SK-N-SH (cell line): ENCODE measurements around the gene CHDH.

Experiments used
- EP300 ChIP-seq, 2 experiments: IDR thresholded peaks; 2 replicates each; pipeline versions ENCODE4 v1.4.0 to v1.6.1; 2012; ENCODE audit warnings: borderline replicate concordance in 1 of 2, low read depth in 1 of 2, low read length in 1 of 2
- TEAD4 ChIP-seq: IDR thresholded peaks from 2 replicates; pipeline ENCODE4 v1.4.0; 2012; ENCODE audit warnings: mild to moderate bottlenecking, borderline replicate concordance; ENCODE audit not compliant: insufficient read depth
- TF ChIP-seq, protein P1 (sequence below): fragments of 200-600 bp; sonication (generic); IDR thresholded peaks from 2 replicates; pipeline ENCODE4 v1.6.1; 2017; ENCODE audit warnings: antibody characterized with exemption, mild to moderate bottlenecking, moderate library complexity

DNA sequence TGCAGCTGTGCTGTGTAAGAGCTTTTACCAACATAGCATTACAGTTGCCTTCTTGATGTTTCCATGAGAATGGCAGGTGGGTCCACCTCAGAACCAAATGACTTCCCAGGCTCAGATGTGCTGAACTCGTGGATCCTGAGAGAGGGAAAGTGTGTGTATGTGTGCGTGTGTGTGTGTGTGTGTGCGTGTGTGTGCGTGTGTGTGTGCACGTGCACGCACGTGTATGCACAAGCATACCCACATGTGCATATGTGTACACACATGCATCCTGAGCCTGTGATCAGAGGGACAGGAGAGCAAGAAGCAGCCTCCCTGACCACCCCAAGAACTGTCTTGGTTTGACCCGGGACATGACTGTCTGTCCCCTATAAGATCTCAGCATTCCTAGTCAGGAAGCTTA lies 48.1 kb downstream of the CHDH start:
- TF ChIP-seq, protein P1, sequence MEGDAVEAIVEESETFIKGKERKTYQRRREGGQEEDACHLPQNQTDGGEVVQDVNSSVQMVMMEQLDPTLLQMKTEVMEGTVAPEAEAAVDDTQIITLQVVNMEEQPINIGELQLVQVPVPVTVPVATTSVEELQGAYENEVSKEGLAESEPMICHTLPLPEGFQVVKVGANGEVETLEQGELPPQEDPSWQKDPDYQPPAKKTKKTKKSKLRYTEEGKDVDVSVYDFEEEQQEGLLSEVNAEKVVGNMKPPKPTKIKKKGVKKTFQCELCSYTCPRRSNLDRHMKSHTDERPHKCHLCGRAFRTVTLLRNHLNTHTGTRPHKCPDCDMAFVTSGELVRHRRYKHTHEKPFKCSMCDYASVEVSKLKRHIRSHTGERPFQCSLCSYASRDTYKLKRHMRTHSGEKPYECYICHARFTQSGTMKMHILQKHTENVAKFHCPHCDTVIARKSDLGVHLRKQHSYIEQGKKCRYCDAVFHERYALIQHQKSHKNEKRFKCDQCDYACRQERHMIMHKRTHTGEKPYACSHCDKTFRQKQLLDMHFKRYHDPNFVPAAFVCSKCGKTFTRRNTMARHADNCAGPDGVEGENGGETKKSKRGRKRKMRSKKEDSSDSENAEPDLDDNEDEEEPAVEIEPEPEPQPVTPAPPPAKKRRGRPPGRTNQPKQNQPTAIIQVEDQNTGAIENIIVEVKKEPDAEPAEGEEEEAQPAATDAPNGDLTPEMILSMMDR = no peak
- no peak for TF ChIP-seq TEAD4
- TF ChIP-seq EP300 (IDR thresholded peaks at IDR 0.05; ENCODE audit: borderline replicate concordance in 1 of 2, low read depth in 1 of 2, low read length in 1 of 2) = no peak
